IMR-90 (cell line): ENCODE measurements around the gene IFT43. TPM values are rescaled to one million over a fixed set of nuclear protein-coding genes. Genes with fewer than 3 reads are reported as not detected.

Experiments
- ATAC-seq: fragments of 200-7000 bp; cut with Tn5 transposase; 2 replicates; pipeline ENCODE4 v1.9.1; 2020; ENCODE audit warnings: low read depth, mild to moderate bottlenecking, moderate library complexity
- BruUV-seq: library from RNA; stranded (reverse); fragments of 400-500 nt; replicated peaks from 2 replicates; lab custom pipeline; 2021; lab: Mats Ljungman, UMichigan
- CTCF ChIA-PET: fragments of 300-600 bp; formaldehyde crosslinking; extraction: SDS; loops from one replicate; lab custom pipeline; 2021; ENCODE audit warnings: antibody characterized with exemption; lab: Yijun Ruan, JAX
- POLR2A ChIA-PET: fragments of 300-600 bp; sonication (Branson Sonifier 250); formaldehyde crosslinking; loops from one replicate; lab custom pipeline; 2022; ENCODE audit warnings: antibody characterized with exemption; ENCODE audit not compliant: unreplicated experiment; lab: Charles Lee
- DNase-seq: peaks from one replicate; pipeline ENCODE4 v3.0.0; 2013
- H2AFZ ChIP-seq: replicated peaks from 2 replicates; pipeline ENCODE3; 2013; ENCODE audit warnings: low read length, mild to moderate bottlenecking; ENCODE audit not compliant: poor library complexity
- H2AK5ac ChIP-seq: 2 replicates; pipeline ENCODE4 v1.6.1; 2013; ENCODE audit warnings: low read depth, low read length, inconsistent platforms
- H2AK9ac ChIP-seq: replicated peaks from 2 replicates; pipeline ENCODE3; 2013; ENCODE audit warnings: mild to moderate bottlenecking, low read depth, low read length, moderate library complexity; ENCODE audit not compliant: poor library complexity
- H2BK120ac ChIP-seq: 2 replicates; pipeline ENCODE4 v1.6.1; 2013; ENCODE audit warnings: low read depth, low read length, inconsistent platforms
- H2BK15ac ChIP-seq: 3 replicates; pipeline ENCODE4 v1.6.1; 2013; ENCODE audit warnings: low read depth, low read length, inconsistent platforms
- H2BK20ac ChIP-seq: 2 replicates; pipeline ENCODE4 v1.6.1; 2013; ENCODE audit warnings: low read depth, mild to moderate bottlenecking, inconsistent platforms, low read length, moderate library complexity
- H2BK5ac ChIP-seq: 2 replicates; pipeline ENCODE4 v1.6.1; 2013; ENCODE audit warnings: mild to moderate bottlenecking, low read depth, low read length, inconsistent platforms; ENCODE audit not compliant: poor library complexity, severe bottlenecking
- H3K14ac ChIP-seq: replicated peaks from 2 replicates; pipeline ENCODE4 v1.6.1; 2013; ENCODE audit warnings: low read depth, low read length, inconsistent platforms
- H3K18ac ChIP-seq: 2 replicates; pipeline ENCODE4 v1.6.1; 2013; ENCODE audit warnings: low read depth, low read length, control low read depth
- H3K23ac ChIP-seq: 2 replicates; pipeline ENCODE4 v1.6.1; 2013; ENCODE audit warnings: low read depth, low read length, inconsistent platforms
- H3K27ac ChIP-seq: 2 replicates; pipeline ENCODE4 v1.5.1; 2013; ENCODE audit warnings: mild to moderate bottlenecking, control low read depth, low read length; ENCODE audit not compliant: insufficient read depth
- H3K27me3 ChIP-seq: 2 replicates; pipeline ENCODE4 v1.6.1; 2013; ENCODE audit warnings: low read length; ENCODE audit not compliant: control insufficient read depth, insufficient read depth
- H3K36me3 ChIP-seq: 2 replicates; pipeline ENCODE4 v1.6.1; 2013; ENCODE audit warnings: low read length, mixed read lengths; ENCODE audit not compliant: control insufficient read depth, insufficient read depth
- H3K4ac ChIP-seq: 2 replicates; pipeline ENCODE4 v1.6.1; 2013; ENCODE audit warnings: low read depth, low read length, inconsistent platforms
- H3K4me1 ChIP-seq: 2 replicates; pipeline ENCODE4 v1.6.1; 2013; ENCODE audit warnings: low read length, mixed read lengths; ENCODE audit not compliant: control insufficient read depth, insufficient read depth
- H3K4me2 ChIP-seq: 2 replicates; pipeline ENCODE4 v1.6.1; 2013; ENCODE audit warnings: low read depth, mild to moderate bottlenecking, control low read depth, low read length, moderate library complexity
- H3K4me3 ChIP-seq: 2 replicates; pipeline ENCODE4 v1.5.1; 2013; ENCODE audit warnings: low read depth, mild to moderate bottlenecking, control low read depth, low read length, moderate library complexity; ENCODE audit not compliant: insufficient read depth
- H3K56ac ChIP-seq: 2 replicates; pipeline ENCODE4 v1.6.1; 2013; ENCODE audit warnings: low read length, inconsistent platforms; ENCODE audit not compliant: insufficient read depth; ENCODE audit errors: extremely low read depth
- H3K79me1 ChIP-seq, 2 experiments: 2 replicates each; pipeline ENCODE4 v1.6.1; 2013; ENCODE audit warnings: low read length in 2 of 2, inconsistent platforms in 1 of 2, low read depth in 1 of 2
- H3K9ac ChIP-seq: 2 replicates; pipeline ENCODE4 v1.6.1; 2013; ENCODE audit warnings: low read depth, low read length, control low read depth
- H3K9me1 ChIP-seq: 2 replicates; pipeline ENCODE4 v1.6.1; 2013; ENCODE audit warnings: low read length, inconsistent platforms; ENCODE audit not compliant: insufficient read depth
- H3K9me3 ChIP-seq: 2 replicates; pipeline ENCODE4 v1.6.1; 2013; ENCODE audit warnings: low read length; ENCODE audit not compliant: control insufficient read depth, insufficient read depth
- H4K20me1 ChIP-seq: 2 replicates; pipeline ENCODE4 v1.6.1; 2013; ENCODE audit warnings: low read length, inconsistent platforms; ENCODE audit not compliant: insufficient read depth
- H4K5ac ChIP-seq: 2 replicates; pipeline ENCODE4 v1.6.1; 2013; ENCODE audit warnings: mild to moderate bottlenecking, low read depth, low read length, control low read depth
- H4K8ac ChIP-seq, 2 experiments: 2 replicates each; pipeline ENCODE4 v1.6.1; 2013; ENCODE audit warnings: low read depth in 2 of 2, low read length in 2 of 2, control low read depth in 1 of 2, inconsistent platforms in 1 of 2
- H4K91ac ChIP-seq: 2 replicates; pipeline ENCODE4 v1.6.1; 2013; ENCODE audit warnings: low read depth, low read length, inconsistent platforms; ENCODE audit not compliant: insufficient read depth
- BHLHE40 ChIP-seq: fragments of 150-350 bp; IDR thresholded peaks from 2 replicates; pipeline ENCODE4 v1.6.1; 2016; ENCODE audit warnings: mild to moderate bottlenecking, low read depth, low read length
- CEBPB ChIP-seq: IDR thresholded peaks from 2 replicates; pipeline ENCODE4 v1.6.1; 2012; ENCODE audit warnings: low read depth, low read length, improper control_type of control experiment
- CHD1 ChIP-seq: IDR thresholded peaks from 2 replicates; pipeline ENCODE4 v1.6.1; 2012; ENCODE audit warnings: low read depth, low read length, improper control_type of control experiment
- FOS ChIP-seq: fragments of 150-350 bp; IDR thresholded peaks from 2 replicates; pipeline ENCODE4 v1.6.1; 2016; ENCODE audit warnings: low read depth, low read length
- MAFK ChIP-seq: IDR thresholded peaks from 2 replicates; pipeline ENCODE4 v1.6.1; 2012; ENCODE audit warnings: low read depth, low read length, improper control_type of control experiment
- MAZ ChIP-seq: IDR thresholded peaks from 2 replicates; pipeline ENCODE4 v1.6.1; 2012; ENCODE audit warnings: low read depth, mild to moderate bottlenecking, low read length, improper control_type of control experiment, moderate library complexity, borderline replicate concordance
- NFE2L2 ChIP-seq: fragments of 150-350 bp; IDR thresholded peaks from 2 replicates; pipeline ENCODE4 v1.6.1; 2016; ENCODE audit warnings: low read depth, mild to moderate bottlenecking, low read length
- POLR2A ChIP-seq: IDR thresholded peaks from 2 replicates; pipeline ENCODE4 v1.6.1; 2012; ENCODE audit warnings: mild to moderate bottlenecking, low read depth, low read length
- RAD21 ChIP-seq: IDR thresholded peaks from 2 replicates; pipeline ENCODE4 v1.6.1; 2012; ENCODE audit warnings: low read length, improper control_type of control experiment
- RCOR1 ChIP-seq: IDR thresholded peaks from 2 replicates; pipeline ENCODE4 v1.6.1; 2012; ENCODE audit warnings: mild to moderate bottlenecking, low read length, improper control_type of control experiment; ENCODE audit not compliant: insufficient replicate concordance
- WGBS, 2 experiments: methylation state at CpG; one replicate each; pipeline versions ENCODE4 v1.1.5 to v1.1.7; 2013; ENCODE audit warnings: missing lambda C conversion rate in 2 of 2; ENCODE audit not compliant: insufficient read length in 1 of 2; ENCODE audit errors: extremely low coverage in 2 of 2; 5-methylcytosine and 5-hydroxymethylcytosine counted together
- dilution Hi-C: fragments of 300-500 bp; cut with HindIII; formaldehyde crosslinking; loops from one replicate; pipeline ENCODE4 v1.14.3; 2018; ENCODE audit warnings: low sequenced_read_pairs; ENCODE audit not compliant: unreplicated experiment
- in situ Hi-C: fragments of 300-500 bp; cut with MboI; formaldehyde crosslinking; loops from 3 replicates; pipeline ENCODE4 v1.14.3; 2019; ENCODE audit warnings: low sequenced_read_pairs, inconsistent platforms, mixed read lengths
- intact Hi-C: fragments of 100-400 bp; cut with micrococcal nuclease; formaldehyde crosslinking; loops from 2 replicates; pipeline ENCODE4 v1.10.0; 2022
- polyA plus RNA-seq, 3 experiments: library from polyadenylated mRNA; depleted of rRNA; stranded (reverse); fragments of >200 nt; gene quantifications; 2 replicates each; pipeline ENCODE4 v1.2.3, GENCODE V29; 2012; ENCODE audit warnings: low replicate concordance in 1 of 3
- total RNA-seq: library from RNA; depleted of rRNA; stranded (reverse); fragments of >200 nt; gene quantifications from 2 replicates; pipeline ENCODE4 v1.2.3, GENCODE V29; 2012
- TF ChIP-seq, protein P1 (sequence below): fragments of 150-350 bp; IDR thresholded peaks from 2 replicates; pipeline ENCODE4 v1.6.1; 2017; ENCODE audit warnings: mild to moderate bottlenecking, antibody characterized with exemption, low read length, low read depth
- TF ChIP-seq, protein P2 (sequence below): conservative IDR thresholded peaks from 2 replicates; pipeline ENCODE4 v1.5.1; 2012; ENCODE audit warnings: mild to moderate bottlenecking, low read depth, low read length, improper control_type of control experiment

The IFT43 gene
- total and polyA plus RNA-seq, 2 of the 4 experiments (the other 2 are of a cell fraction), result 41.4 to 43.2 TPM

DNA sequence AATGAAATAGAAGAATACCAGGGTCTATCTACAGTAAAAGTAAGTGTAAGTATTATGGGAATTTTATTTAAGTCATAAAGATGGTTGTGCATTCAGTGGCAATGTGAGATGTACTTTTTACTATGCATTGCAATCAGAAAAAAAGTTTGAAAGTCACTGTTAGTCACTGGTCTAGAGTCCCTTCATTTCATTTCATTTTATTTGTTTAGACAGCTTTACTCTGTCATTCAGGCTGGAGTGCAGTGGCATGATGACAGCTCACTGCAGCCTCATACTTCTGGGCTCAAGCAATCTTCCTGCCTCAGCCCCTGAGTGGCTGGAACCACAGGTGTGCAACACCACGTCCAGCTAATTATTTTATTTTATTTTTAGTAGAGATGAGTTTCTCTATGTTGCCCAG lies 46.4 kb upstream of the IFT43 start:
- no TSS peak for BruUV-seq
- Histone ChIP-seq H3K9ac (no peak overlapping the region), H2AFZ (no peak overlapping the region), H3K4me2 (no peak overlapping the region), H4K5ac (no peak overlapping the region), H2BK120ac (no peak overlapping the region), H3K9me1 (no peaks in the 10 kb centered on the region), H4K8ac (no peak overlapping the region), H3K4me3 (no peak overlapping the region), H2AK9ac (no peak overlapping the region), H4K91ac (no peak overlapping the region), H3K23ac (no peak overlapping the region), H3K14ac (no peak overlapping the region), H3K9me3 (no peaks in the 10 kb centered on the region), H4K20me1 (no peaks in the 10 kb centered on the region), H3K18ac (no peak overlapping the region), H2BK5ac (no peak overlapping the region), H3K79me1 (no peaks in the 10 kb centered on the region), H3K27me3 (no peaks in the 10 kb centered on the region), H2BK15ac (no peak overlapping the region), H3K4me1 (no peaks in the 10 kb centered on the region), H3K27ac (no peak overlapping the region), H2AK5ac (no peak overlapping the region), H2BK20ac (no peak overlapping the region), H3K36me3 (no peaks in the 10 kb centered on the region), H3K4ac (no peak overlapping the region), H3K56ac (no peak overlapping the region)
- no peak for TF ChIP-seq RAD21
- TF ChIP-seq MAZ, result no peak
- TF ChIP-seq NFE2L2, result no peak
- no peak for TF ChIP-seq POLR2A
- TF ChIP-seq BHLHE40, result no peak
- TF ChIP-seq, protein P1, sequence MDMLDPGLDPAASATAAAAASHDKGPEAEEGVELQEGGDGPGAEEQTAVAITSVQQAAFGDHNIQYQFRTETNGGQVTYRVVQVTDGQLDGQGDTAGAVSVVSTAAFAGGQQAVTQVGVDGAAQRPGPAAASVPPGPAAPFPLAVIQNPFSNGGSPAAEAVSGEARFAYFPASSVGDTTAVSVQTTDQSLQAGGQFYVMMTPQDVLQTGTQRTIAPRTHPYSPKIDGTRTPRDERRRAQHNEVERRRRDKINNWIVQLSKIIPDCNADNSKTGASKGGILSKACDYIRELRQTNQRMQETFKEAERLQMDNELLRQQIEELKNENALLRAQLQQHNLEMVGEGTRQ, result no peak
- no peak for TF ChIP-seq RCOR1
- TF ChIP-seq FOS, result no peak
- no peak for TF ChIP-seq CEBPB
- TF ChIP-seq CHD1, result no peak
- no peak for TF ChIP-seq MAFK
- TF ChIP-seq, protein P2, sequence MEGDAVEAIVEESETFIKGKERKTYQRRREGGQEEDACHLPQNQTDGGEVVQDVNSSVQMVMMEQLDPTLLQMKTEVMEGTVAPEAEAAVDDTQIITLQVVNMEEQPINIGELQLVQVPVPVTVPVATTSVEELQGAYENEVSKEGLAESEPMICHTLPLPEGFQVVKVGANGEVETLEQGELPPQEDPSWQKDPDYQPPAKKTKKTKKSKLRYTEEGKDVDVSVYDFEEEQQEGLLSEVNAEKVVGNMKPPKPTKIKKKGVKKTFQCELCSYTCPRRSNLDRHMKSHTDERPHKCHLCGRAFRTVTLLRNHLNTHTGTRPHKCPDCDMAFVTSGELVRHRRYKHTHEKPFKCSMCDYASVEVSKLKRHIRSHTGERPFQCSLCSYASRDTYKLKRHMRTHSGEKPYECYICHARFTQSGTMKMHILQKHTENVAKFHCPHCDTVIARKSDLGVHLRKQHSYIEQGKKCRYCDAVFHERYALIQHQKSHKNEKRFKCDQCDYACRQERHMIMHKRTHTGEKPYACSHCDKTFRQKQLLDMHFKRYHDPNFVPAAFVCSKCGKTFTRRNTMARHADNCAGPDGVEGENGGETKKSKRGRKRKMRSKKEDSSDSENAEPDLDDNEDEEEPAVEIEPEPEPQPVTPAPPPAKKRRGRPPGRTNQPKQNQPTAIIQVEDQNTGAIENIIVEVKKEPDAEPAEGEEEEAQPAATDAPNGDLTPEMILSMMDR, result no peak
- ATAC-seq, result no peak
- no CpG with 5 or more reads among the region's 1 CpG for WGBS, 2 experiments
- no peak for DNase-seq
- in situ Hi-C loops, result no loop called here
- intact Hi-C loops, result no loop called here
- ChIA-PET CTCF (interaction anchor here (1.3 kb wide), 1 partner anchor 22 kb away, joined by 3 read pairs; no protein-coding TSS in a partner anchor), POLR2A (interaction anchor here (0.6 kb wide), 1 partner anchor 12 kb away, joined by 4 read pairs; no protein-coding TSS in a partner anchor)
- dilution Hi-C loops, result no loop called here
